ENCODE results near the gene RREB1.

GRCh38 chr6:7235712-7236305 lies 128.0 kb downstream of the RREB1 start:
- TF ChIP-seq, protein P1, sequence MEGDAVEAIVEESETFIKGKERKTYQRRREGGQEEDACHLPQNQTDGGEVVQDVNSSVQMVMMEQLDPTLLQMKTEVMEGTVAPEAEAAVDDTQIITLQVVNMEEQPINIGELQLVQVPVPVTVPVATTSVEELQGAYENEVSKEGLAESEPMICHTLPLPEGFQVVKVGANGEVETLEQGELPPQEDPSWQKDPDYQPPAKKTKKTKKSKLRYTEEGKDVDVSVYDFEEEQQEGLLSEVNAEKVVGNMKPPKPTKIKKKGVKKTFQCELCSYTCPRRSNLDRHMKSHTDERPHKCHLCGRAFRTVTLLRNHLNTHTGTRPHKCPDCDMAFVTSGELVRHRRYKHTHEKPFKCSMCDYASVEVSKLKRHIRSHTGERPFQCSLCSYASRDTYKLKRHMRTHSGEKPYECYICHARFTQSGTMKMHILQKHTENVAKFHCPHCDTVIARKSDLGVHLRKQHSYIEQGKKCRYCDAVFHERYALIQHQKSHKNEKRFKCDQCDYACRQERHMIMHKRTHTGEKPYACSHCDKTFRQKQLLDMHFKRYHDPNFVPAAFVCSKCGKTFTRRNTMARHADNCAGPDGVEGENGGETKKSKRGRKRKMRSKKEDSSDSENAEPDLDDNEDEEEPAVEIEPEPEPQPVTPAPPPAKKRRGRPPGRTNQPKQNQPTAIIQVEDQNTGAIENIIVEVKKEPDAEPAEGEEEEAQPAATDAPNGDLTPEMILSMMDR (IDR thresholded peaks at IDR 0.05 in 8 of 11, conservative IDR thresholded peaks at IDR 0.05 in 3 of 11) = no peak
- TF ChIP-seq POLR2AphosphoS5 (IDR thresholded peaks at IDR 0.05) = no peak
- TF ChIP-seq POLR2A (IDR thresholded peaks at IDR 0.05) = no peak
